Hepatocyte (in vitro differentiated cells): ENCODE measurements around the gene PLXNB1. TPM values are rescaled to one million over a fixed set of nuclear protein-coding genes. Genes with fewer than 3 reads are reported as not detected.

Source experiments
- DNase-seq: peaks from one replicate; pipeline ENCODE4 v3.0.0-alpha.2; 2016; ENCODE audit warnings: low spot score
- H2AFZ ChIP-seq: fragments of 200-600 bp; sonication (generic); 2 replicates; pipeline ENCODE4 v1.6.0; 2016; ENCODE audit warnings: antibody characterized with exemption, mild to moderate bottlenecking
- H3K27ac ChIP-seq: fragments of 200-600 bp; sonication (generic); 2 replicates; pipeline ENCODE4 v1.5.1; 2016; ENCODE audit warnings: mild to moderate bottlenecking
- H3K27me3 ChIP-seq: fragments of 200-600 bp; sonication (generic); 2 replicates; pipeline ENCODE4 v1.6.1; 2016
- H3K36me3 ChIP-seq: fragments of 200-600 bp; sonication (generic); replicated peaks from 2 replicates; pipeline ENCODE4 v1.5.1; 2016; ENCODE audit warnings: low read depth; ENCODE audit not compliant: insufficient read depth
- H3K4me1 ChIP-seq: fragments of 200-600 bp; sonication (generic); 2 replicates; pipeline ENCODE4 v1.5.1; 2016; ENCODE audit warnings: mild to moderate bottlenecking, moderate library complexity; ENCODE audit not compliant: insufficient read depth
- H3K4me2 ChIP-seq: fragments of 200-600 bp; sonication (generic); 2 replicates; pipeline ENCODE4 v1.6.0; 2016
- H3K4me3 ChIP-seq: fragments of 200-600 bp; sonication (generic); 2 replicates; pipeline ENCODE4 v1.5.1; 2016; ENCODE audit warnings: mild to moderate bottlenecking
- H3K79me2 ChIP-seq: fragments of 200-600 bp; sonication (generic); 2 replicates; pipeline ENCODE4 v1.6.0; 2017; ENCODE audit warnings: mild to moderate bottlenecking
- H3K9me2 ChIP-seq: fragments of 200-600 bp; sonication (generic); replicated peaks from 2 replicates; pipeline ENCODE4 v1.6.0; 2017; ENCODE audit warnings: mild to moderate bottlenecking; ENCODE audit not compliant: insufficient read depth
- H3K9me3 ChIP-seq: fragments of 200-600 bp; sonication (generic); 2 replicates; pipeline ENCODE4 v1.5.1; 2016; ENCODE audit warnings: low read depth, mild to moderate bottlenecking
- H4K20me1 ChIP-seq: fragments of 200-600 bp; sonication (generic); 2 replicates; pipeline ENCODE4 v1.6.0; 2016; ENCODE audit warnings: mild to moderate bottlenecking; ENCODE audit not compliant: insufficient read depth, poor library complexity, severe bottlenecking
- CTCF ChIP-seq: fragments of 200-600 bp; sonication (generic); IDR thresholded peaks from 2 replicates; pipeline ENCODE4 v1.5.1; 2016; ENCODE audit warnings: antibody characterized with exemption, mild to moderate bottlenecking; ENCODE audit not compliant: poor library complexity
- EZH2 ChIP-seq: fragments of 200-600 bp; sonication (generic); IDR thresholded peaks from 2 replicates; pipeline ENCODE4 v1.6.1; 2016; ENCODE audit warnings: antibody characterized with exemption, mild to moderate bottlenecking, borderline replicate concordance
- EZH2phosphoT487 ChIP-seq: fragments of 200-600 bp; sonication (generic); IDR thresholded peaks from one replicate; pipeline ENCODE4 v1.6.1; 2018; ENCODE audit warnings: antibody characterized with exemption, mild to moderate bottlenecking, low read depth, moderate library complexity; ENCODE audit not compliant: unreplicated experiment, severe bottlenecking
- WGBS: methylation state at CpG from one replicate; pipeline ENCODE4 v1.1.6; 2016; ENCODE audit warnings: low lambda C conversion rate; ENCODE audit errors: missing lambda C conversion rate; 5-methylcytosine and 5-hydroxymethylcytosine counted together
- polyA plus RNA-seq: library from polyadenylated mRNA; unstranded; fragments of >200 nt; fragmentation: Nextera tagmentation; extraction: Ambion mirVana; gene quantifications from 2 replicates; pipeline ENCODE4 v1.2.1, GENCODE V29; 2016
- total RNA-seq: library from RNA; depleted of rRNA; stranded (reverse); fragments of >200 nt; gene quantifications from 2 replicates; pipeline ENCODE4 v1.2.3, GENCODE V29; 2014

Gene PLXNB1
- total and polyA plus RNA-seq, 2 experiments from 2014 or later: 71.3 to 74.5 TPM

GRCh38 chr3:48422681-48423080, 7.2 kb downstream of the PLXNB1 start:
- H3K27me3 ChIP-seq: no peaks in the 10 kb centered on the region
- no peaks in the 10 kb centered on the region for H3K9me3 ChIP-seq
- no peak for TF ChIP-seq EZH2phosphoT487
- no peak for TF ChIP-seq EZH2
- no peak for TF ChIP-seq CTCF
- H3K4me3 ChIP-seq: no peak overlapping the region
- no peak overlapping the region for H3K4me2 ChIP-seq
- no peak overlapping the region for H2AFZ ChIP-seq
- peaks cover 30% of the 10 kb centered on the region for H3K4me1 ChIP-seq
- no peaks in the 10 kb centered on the region for H3K9me2 ChIP-seq
- H3K27ac ChIP-seq: no peak overlapping the region
- DNase-seq: no peak
- H3K79me2 ChIP-seq: peaks cover 62% of the 10 kb centered on the region
- no peaks in the 10 kb centered on the region for H3K36me3 ChIP-seq
- H4K20me1 ChIP-seq: peaks cover 45% of the 10 kb centered on the region
- 92% methylated on average over 8 of the region's 8 CpGs for WGBS

GRCh38 chr3:48422272-48422671, 7.6 kb downstream of the PLXNB1 start:
- H3K79me2 ChIP-seq: peaks cover 58% of the 10 kb centered on the region
- H4K20me1 ChIP-seq: peaks cover 41% of the 10 kb centered on the region
- 91% methylated on average over 3 of the region's 3 CpGs for WGBS

GRCh38 chr3:48420561-48420960, 9.3 kb downstream of the PLXNB1 start:
- DNase-seq: no peak
- no peaks in the 10 kb centered on the region for H3K27me3 ChIP-seq
- no peak overlapping the region for H3K27ac ChIP-seq
- peaks cover 41% of the 10 kb centered on the region for H3K79me2 ChIP-seq
- H3K9me2 ChIP-seq: no peaks in the 10 kb centered on the region
- no peak overlapping the region for H2AFZ ChIP-seq
- H3K36me3 ChIP-seq: no peaks in the 10 kb centered on the region
- H3K9me3 ChIP-seq: no peaks in the 10 kb centered on the region
- peaks cover 9% of the 10 kb centered on the region for H3K4me1 ChIP-seq
- no peak overlapping the region for H3K4me2 ChIP-seq
- WGBS: 96% methylated on average over 14 of the region's 14 CpGs
- no peak overlapping the region for H3K4me3 ChIP-seq
- no peak for TF ChIP-seq EZH2phosphoT487
- H4K20me1 ChIP-seq: peaks cover 26% of the 10 kb centered on the region

More at GRCh38 chr3:48422272-48422671, 7.6 kb downstream of the PLXNB1 start:
- Histone ChIP-seq H3K9me2 (no peaks in the 10 kb centered on the region), H3K4me3 (no peak overlapping the region), H2AFZ (no peak overlapping the region), H3K27me3 (no peaks in the 10 kb centered on the region), H3K9me3 (no peaks in the 10 kb centered on the region), H3K4me2 (no peak overlapping the region), H3K36me3 (no peaks in the 10 kb centered on the region), H3K27ac (no peak overlapping the region), H3K4me1 (peaks cover 26% of the 10 kb centered on the region)
- no peak for TF ChIP-seq CTCF
- no peak for TF ChIP-seq EZH2phosphoT487
- TF ChIP-seq EZH2: no peak
- DNase-seq: no peak

- no peak for TF ChIP-seq EZH2phosphoT487
- TF ChIP-seq CTCF: no peak
- TF ChIP-seq EZH2: no peak
- H3K4me3 ChIP-seq: no peak overlapping the region
- H3K27ac ChIP-seq: no peak overlapping the region
- no peaks in the 10 kb centered on the region for H3K27me3 ChIP-seq
- H3K4me2 ChIP-seq: no peak overlapping the region
- H3K4me1 ChIP-seq: no peaks in the 10 kb centered on the region
- no peaks in the 10 kb centered on the region for H3K36me3 ChIP-seq
- 96% methylated on average over 16 of the region's 17 CpGs for WGBS
- DNase-seq: no peak
- no peaks in the 10 kb centered on the region for H3K9me2 ChIP-seq
- H3K9me3 ChIP-seq: no peaks in the 10 kb centered on the region
- no peak overlapping the region for H2AFZ ChIP-seq
- peaks cover 31% of the 10 kb centered on the region for H3K79me2 ChIP-seq
- H4K20me1 ChIP-seq: peaks cover 16% of the 10 kb centered on the region
Observed at GRCh38 chr3:48419597-48419996, 10.3 kb downstream of the PLXNB1 start.
